GM19463 (cell line): ENCODE results near the gene B3GNT9.

Experiments used
- ATAC-seq: cut with Tn5 transposase; IDR thresholded peaks from one replicate; pipeline ENCODE4 v1.9.1; 2021; ENCODE audit warnings: mild to moderate bottlenecking, moderate library complexity; ENCODE audit not compliant: unreplicated experiment

Gene B3GNT9

GRCh38 chr16:67150833-67151396 lies at the start of gene B3GNT9:
Gene B3GNT9 (minus strand): TSS chr16:67150998. CDS start chr16:67150485, 513 bp downstream.
- peak; percentile 50 for ATAC-seq

- ATAC-seq, result no peak
Measured at GRCh38 chr16:67200491-67200890, 49.7 kb upstream of the B3GNT9 start.

GRCh38 chr16:67199808-67200198 lies 49.0 kb upstream of the B3GNT9 start:
- ATAC-seq, result no peak

- no peak for ATAC-seq
Measured at GRCh38 chr16:67199011-67199807, 48.4 kb upstream of the B3GNT9 start, which contains the start of gene ELMO3. Gene ELMO3 (plus strand): TSS chr16:67199131. CDS start chr16:67199327, 196 bp downstream.

DNA sequence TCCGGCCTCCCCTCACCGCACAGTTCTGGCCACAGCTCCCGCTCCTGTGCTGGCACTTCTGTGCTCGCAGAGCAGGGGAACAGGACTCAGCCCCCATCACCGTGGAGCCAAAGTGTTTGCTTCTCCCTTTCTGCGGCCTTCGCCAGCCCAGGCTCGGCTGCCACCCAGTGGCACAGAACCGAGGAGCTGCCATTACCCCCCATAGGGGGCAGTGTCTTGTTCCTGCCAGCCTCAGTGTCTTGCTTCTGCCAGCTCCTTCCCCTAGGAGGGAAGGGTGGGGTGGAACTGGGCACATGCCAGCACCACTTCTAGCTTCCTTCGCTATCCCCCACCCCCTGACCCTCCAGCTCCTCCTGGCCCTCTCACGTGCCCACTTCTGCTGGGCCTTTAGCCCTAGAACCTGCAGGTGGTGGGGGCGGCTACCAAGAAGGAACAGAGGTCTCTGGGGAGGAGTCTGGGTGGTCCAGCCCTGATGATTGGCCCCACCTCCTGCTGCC lies 47.5 kb upstream of the B3GNT9 start:
- no peak for ATAC-seq

- ATAC-seq, result no peak
Measured at GRCh38 chr16:67197704-67198103, 46.9 kb upstream of the B3GNT9 start.

- no peak for ATAC-seq
Measured at GRCh38 chr16:67196881-67197280, 46.1 kb upstream of the B3GNT9 start.

DNA sequence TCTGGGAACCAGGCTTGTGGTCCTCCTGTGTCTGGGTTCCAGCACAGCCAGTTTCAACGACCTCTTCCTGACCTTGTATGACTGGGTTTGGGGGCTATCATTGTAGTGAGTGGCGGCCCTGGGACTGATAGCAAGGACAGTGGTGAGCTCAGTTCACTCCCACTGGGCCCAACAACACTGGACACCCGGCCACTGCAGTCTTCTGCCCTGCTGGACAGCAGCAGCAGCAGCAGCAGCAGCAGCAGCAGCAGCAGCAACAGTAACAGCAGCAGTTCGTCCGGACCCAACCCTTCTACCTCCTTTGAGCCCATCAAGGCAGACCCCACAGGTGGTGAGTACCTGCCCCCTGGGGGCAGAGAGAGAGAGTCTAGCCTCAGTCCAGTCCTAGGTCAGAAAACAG lies 44.9 kb upstream of the B3GNT9 start:
- no peak for ATAC-seq

DNA sequence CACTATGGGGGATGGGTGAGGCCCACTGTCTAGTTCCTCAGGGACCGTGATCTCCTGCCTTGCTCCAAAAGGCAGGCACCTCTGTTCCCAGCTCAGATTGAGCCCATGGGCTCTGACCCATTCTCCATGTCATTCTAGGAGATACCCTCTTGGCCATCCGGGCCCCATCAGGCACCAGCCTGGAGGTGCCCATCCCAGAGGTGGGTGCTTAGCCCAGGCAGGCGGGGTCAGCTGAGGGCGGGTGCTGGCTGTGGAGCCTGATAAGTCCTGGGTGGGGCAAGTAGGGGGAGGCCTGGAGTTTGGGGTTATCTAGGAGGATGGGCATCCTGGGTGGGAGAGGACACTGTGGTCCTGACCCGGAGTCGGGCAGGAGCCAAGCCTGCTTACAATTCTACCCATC lies 43.5 kb upstream of the B3GNT9 start:
- ATAC-seq, result no peak

DNA sequence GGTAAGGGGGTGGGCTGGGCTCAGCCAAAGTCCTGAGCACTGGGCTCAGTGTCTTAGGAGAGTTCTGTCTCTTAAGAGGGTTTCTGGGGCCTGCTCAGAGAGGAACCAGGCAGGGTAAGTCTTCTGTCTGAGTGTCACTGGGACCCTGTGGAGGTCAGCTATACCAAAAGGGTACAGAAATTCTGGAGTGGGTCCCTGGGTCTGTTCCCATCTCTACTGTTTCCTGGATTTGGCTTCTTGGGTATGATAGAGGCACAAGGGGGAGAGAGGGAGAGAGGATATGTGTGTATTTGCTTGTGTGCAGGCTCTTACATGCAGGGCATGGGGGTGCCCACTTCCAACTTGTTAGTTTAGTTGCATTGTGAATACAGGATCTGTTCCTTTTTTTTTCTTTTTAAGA lies 42.7 kb upstream of the B3GNT9 start:
- ATAC-seq, result no peak

DNA sequence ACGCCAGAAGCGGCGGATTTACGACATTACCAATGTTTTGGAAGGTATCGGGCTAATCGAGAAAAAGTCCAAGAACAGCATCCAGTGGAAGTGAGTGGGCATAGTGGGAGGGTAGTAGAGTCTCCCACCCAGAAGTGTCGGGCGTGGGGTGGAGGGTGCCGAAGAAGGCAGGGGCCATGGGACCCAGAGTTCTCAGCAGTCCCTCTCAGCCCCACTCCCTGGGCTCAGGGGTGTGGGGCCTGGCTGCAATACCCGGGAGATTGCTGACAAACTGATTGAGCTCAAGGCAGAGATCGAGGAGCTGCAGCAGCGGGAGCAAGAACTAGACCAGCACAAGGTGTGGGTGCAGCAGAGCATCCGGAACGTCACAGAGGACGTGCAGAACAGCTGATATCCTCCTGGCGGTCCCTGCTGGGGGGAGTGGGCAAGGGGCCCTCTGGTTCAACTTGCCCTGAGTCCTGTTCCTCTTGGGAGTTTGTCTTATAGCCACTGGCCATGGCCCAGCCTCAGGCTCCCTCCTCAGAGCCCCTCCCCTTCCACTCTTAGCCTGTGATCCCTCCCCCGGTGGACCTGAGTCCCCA lies 42.1 kb upstream of the B3GNT9 start:
- ATAC-seq, result no peak

DNA sequence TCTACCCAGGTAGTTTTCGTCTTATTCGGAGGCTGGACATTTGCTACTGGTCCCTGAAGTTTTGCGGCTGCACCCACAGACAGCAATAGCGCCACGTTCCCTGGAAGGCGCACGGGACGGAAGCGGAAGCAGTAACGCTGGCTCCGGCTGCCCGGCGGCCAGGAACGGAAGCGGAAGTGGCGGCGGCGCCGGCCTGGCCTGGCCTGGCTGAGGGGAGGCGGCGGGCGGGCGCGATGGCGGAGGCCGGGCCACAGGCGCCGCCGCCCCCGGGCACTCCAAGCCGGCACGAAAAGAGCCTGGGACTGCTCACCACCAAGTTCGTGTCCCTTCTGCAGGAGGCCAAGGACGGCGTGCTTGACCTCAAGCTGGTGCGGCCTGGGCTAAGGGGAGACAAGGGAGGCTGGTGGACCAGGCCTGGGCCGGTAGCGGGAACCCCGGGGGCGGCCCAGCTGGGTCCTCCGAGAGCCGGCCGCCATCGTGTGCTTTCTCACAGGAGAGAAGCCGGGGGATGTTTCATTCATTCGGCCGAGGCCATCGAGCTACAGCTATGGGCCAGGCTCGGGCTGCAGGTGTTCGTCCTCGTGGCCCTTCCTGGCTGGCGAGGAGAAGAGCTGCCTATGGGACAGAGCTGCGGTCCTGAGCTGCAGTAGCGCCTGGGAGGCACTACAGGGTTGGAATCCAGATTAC lies 41.3 kb upstream of the B3GNT9 start, which contains the start of gene E2F4:
Gene E2F4, plus strand, starts transcription at position 161 of the 687 bp plus-strand sequence. Its CDS starts 73 bp downstream, at position 234.
- peak; percentile 94 for ATAC-seq

DNA sequence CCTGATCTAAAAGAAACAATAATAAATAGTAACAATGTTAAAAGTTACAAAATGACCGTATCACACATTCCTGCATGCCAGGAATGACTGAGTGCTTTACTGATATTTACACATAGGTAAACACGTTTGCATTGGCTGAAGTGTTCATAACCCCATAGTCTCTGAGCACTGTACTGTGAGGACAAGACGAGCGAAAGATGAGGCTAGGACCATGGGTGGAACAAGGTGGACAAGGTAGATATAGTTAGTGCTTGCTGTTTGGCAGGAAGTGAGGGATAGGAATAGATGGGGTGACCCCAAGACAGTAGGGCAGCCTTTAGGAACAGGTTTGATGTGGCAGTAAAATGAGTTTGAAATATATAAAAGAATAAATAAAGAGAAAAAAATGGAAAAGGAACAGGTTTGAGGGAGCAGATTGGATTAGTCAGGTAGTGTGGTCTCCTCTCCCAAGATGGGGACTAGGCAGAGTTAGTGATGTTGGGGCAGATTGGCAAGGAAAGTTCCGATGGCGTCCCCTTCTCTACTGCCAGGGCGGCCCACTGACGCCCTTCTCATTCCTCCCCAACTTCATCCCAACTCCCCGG lies 40.7 kb upstream of the B3GNT9 start:
- ATAC-seq, result no peak

DNA sequence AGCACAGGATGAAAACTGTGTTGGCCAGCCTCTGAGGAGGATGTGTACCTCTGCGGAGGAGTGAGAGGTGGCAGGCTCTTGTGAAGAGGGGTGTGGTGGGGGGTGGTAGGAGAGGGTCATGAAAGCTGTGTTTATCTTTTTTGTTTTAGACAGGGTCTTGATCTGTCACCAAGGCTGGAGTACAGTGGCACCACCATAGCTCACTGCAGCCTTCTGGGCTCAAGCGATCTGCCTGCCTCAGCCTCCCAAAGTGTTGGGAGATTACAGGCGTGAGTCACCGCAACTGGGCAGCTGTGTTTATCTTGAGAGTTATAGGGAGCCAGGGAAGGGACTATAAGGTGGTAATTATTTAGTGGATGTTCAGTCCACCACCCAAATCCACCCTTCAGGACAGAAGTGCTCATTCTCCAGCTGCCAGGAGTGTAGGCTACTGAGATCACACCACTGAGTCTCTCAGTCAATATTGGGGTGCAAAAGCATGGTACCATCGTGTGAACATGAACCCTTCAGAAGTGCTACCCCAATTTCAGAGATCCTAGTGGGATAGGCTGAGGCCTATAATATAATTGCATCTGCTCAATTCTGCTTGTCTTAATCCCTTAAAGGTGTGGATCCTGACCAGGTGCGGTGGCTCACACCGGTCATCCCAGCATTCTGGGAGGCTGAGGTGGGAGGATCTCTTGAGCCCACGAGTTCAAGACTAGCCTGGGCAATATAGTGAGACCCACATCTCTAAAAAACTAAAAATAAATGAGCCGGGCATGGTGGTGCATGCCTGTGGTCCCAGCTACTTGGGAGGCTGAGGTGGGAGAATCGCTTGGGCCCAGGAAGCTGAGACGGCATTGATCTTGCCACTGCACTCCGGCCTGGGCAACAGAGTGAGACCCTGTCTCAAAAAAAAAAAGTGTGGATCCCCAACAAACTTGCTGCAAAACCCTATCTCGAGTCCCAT lies 39.9 kb upstream of the B3GNT9 start:
- ATAC-seq, result no peak

DNA sequence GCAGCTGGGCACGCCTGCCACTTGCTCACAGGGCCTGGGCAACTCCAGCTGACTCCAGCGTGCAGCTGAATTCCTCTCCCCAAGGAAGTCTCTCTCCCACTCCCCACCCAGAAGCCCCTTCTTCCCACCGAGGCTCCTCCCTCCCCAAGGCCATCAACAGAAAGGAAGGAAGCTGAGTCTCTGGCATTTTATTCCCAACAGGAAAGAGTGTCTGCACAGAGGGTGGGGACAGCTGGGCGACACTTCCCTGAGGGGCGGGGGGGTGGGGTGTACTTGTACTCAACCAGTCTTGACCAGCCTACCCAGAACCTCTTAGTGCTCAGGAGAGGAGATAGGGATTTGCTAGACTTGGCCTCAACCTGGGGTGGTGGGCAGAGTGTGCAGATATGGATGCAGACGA lies 39.2 kb upstream of the B3GNT9 start, which contains the start of gene EXOC3L1:
Gene EXOC3L1, minus strand, starts transcription at position 96 of the 400 bp plus-strand sequence. CDS start 460 bp downstream, outside the sequence.
- ATAC-seq, result no peak

DNA sequence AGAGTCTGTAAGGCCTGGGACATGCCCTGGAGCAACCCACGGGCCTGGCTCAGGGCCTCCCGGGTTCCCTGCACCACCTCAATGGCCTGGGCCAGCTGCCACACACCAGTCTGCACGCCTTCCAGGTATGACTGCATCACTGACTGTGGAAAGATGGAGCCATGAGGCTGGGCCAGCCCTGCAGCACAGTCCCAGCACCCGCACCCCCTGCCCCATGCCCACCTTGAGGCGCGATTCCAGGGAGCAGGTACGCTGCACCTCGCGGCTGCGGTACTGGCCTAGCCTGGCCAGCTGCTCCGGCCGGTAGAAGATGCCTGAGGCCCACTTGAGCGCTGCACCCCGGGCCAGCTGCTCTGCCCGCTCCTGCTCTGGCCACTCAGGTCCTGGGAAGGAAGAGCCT lies 38.0 kb upstream of the B3GNT9 start:
- ATAC-seq, result no peak

DNA sequence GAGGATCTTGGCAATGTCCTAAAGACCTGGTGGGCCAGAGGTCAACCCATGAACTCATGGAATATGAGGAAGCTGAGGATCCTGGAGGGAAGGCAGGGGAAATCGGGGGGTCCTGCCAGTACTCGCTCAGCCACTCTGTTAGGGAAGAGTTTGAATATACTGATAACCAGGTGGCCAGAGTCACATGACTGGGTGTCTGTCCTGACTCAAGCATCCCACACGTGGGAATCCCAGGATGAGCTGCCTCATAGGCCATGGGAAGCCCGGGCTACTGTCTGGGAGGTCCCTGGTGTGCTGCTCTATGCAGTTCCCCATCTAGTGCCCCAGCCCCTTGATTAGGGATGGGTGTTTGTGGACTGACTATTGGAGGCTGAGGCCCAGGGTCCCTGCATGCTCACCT lies 37.5 kb upstream of the B3GNT9 start:
- no peak for ATAC-seq

- no peak for ATAC-seq
Measured at GRCh38 chr16:67187175-67187890, 36.5 kb upstream of the B3GNT9 start.

GRCh38 chr16:67186550-67186950 lies 35.8 kb upstream of the B3GNT9 start:
- no peak for ATAC-seq
